ENCODE data around the gene NKD2. TPM values are rescaled to one million over a fixed set of nuclear protein-coding genes. Genes with fewer than 3 reads are reported as not detected.

Gene NKD2
- total RNA-seq, 1 donor from 2014 or later: not detected

DNA sequence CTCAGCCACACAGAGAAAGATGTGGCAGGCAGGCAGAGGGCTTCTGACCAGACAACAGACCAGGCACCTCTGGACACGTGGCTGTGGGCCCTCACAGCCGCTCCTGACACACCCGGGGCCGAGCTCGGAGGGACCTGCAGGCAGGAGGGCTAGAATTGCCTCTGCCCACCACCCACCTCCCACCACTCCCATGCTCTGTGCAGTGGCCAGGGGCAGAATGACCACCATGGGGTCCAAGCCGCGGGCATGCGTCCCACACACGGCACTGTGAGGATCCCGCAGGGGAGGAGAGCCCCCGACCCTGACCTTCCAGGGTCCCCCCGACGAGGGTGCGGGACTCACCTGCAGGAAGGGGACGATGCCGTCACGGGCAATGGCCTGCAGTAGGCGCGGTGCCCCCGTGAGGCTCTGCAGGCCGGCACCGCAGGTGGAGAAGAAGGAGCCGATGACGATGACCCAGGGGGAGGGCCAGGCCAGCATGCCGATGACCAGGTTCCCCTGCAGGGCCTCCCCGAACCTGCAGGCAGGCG, 69.0 kb downstream of the NKD2 start:
- TF ChIP-seq, protein P1, sequence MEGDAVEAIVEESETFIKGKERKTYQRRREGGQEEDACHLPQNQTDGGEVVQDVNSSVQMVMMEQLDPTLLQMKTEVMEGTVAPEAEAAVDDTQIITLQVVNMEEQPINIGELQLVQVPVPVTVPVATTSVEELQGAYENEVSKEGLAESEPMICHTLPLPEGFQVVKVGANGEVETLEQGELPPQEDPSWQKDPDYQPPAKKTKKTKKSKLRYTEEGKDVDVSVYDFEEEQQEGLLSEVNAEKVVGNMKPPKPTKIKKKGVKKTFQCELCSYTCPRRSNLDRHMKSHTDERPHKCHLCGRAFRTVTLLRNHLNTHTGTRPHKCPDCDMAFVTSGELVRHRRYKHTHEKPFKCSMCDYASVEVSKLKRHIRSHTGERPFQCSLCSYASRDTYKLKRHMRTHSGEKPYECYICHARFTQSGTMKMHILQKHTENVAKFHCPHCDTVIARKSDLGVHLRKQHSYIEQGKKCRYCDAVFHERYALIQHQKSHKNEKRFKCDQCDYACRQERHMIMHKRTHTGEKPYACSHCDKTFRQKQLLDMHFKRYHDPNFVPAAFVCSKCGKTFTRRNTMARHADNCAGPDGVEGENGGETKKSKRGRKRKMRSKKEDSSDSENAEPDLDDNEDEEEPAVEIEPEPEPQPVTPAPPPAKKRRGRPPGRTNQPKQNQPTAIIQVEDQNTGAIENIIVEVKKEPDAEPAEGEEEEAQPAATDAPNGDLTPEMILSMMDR (IDR thresholded peaks at IDR 0.05): no peak
- H3K27ac Mint-ChIP-seq (ENCODE audit: unreplicated experiment): no peak overlapping the region
- no peaks in the 10 kb centered on the region for H3K9me3 Mint-ChIP-seq (ENCODE audit: unreplicated experiment)
- no peak overlapping the region for H3K4me3 Mint-ChIP-seq (ENCODE audit: unreplicated experiment)
- no peaks in the 10 kb centered on the region for H3K36me3 Mint-ChIP-seq (ENCODE audit: unreplicated experiment)
- no peaks in the 10 kb centered on the region for H3K4me1 Mint-ChIP-seq (ENCODE audit: unreplicated experiment)
- no peaks in the 10 kb centered on the region for H3K27me3 Mint-ChIP-seq (ENCODE audit: unreplicated experiment)
- DNase-seq (ENCODE audit: extremely low spot score, unreplicated experiment): no peak

GRCh38 chr5:1078206-1078605, 69.6 kb downstream of the NKD2 start:
- TF ChIP-seq, protein P1 (IDR thresholded peaks at IDR 0.05): no peak
- no peak overlapping the region for H3K27ac Mint-ChIP-seq (ENCODE audit: unreplicated experiment)
- H3K4me3 Mint-ChIP-seq (ENCODE audit: unreplicated experiment): no peak overlapping the region
- no peaks in the 10 kb centered on the region for H3K9me3 Mint-ChIP-seq (ENCODE audit: unreplicated experiment)
- no peaks in the 10 kb centered on the region for H3K27me3 Mint-ChIP-seq (ENCODE audit: unreplicated experiment)
- H3K4me1 Mint-ChIP-seq (ENCODE audit: unreplicated experiment): no peaks in the 10 kb centered on the region
- H3K36me3 Mint-ChIP-seq (ENCODE audit: unreplicated experiment): no peaks in the 10 kb centered on the region
- DNase-seq (ENCODE audit: extremely low spot score, unreplicated experiment): no peak

DNA sequence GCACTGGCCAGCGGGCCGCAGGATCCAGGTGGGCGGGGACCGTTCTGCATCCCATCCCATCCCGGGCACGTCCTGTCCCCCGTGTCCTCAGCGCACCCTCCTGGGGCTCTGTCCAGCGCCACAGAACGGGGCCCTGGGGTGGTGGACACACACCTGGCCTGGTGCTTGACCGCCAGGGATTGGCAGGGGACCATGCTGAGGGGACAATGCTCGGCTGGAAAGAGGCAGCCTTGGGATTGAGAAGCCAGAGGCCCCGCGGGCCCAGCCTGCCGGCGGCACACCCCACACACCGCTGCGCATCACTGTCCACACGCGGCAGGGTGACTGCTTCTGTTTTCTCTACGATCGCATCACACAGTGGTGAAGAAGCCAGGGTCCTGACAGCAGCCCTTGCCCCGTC, 70.2 kb downstream of the NKD2 start:
- Mint-ChIP-seq H3K4me3 (ENCODE audit: unreplicated experiment) (no peak overlapping the region), H3K27ac (ENCODE audit: unreplicated experiment) (no peak overlapping the region), H3K4me1 (ENCODE audit: unreplicated experiment) (no peaks in the 10 kb centered on the region), H3K36me3 (ENCODE audit: unreplicated experiment) (no peaks in the 10 kb centered on the region), H3K27me3 (ENCODE audit: unreplicated experiment) (no peaks in the 10 kb centered on the region), H3K9me3 (ENCODE audit: unreplicated experiment) (no peaks in the 10 kb centered on the region)
- TF ChIP-seq, protein P1 (IDR thresholded peaks at IDR 0.05): no peak
- no peak for DNase-seq (ENCODE audit: extremely low spot score, unreplicated experiment)

DNA sequence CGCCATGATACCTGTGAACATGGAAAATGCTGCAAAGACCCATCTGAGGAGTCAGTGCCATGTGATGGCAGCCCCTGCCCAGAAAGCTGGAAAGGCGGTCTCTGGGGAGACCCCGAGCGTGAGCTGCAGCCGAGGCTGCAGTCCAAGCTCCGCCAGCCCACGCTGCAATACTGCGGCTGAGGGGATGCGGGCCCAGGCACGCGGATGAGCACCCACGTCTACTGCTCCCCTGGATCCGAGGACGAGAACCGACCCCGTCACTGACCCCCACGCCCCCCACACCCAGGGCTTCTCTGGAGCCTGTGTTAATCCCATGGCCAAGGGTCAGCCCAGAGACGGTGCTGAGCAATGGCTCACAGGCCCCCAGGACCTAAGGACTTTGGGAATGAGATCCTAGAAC, 70.9 kb downstream of the NKD2 start:
- no peaks in the 10 kb centered on the region for H3K9me3 Mint-ChIP-seq (ENCODE audit: unreplicated experiment)
- DNase-seq (ENCODE audit: extremely low spot score, unreplicated experiment): no peak
- H3K27ac Mint-ChIP-seq (ENCODE audit: unreplicated experiment): no peak overlapping the region
- H3K4me1 Mint-ChIP-seq (ENCODE audit: unreplicated experiment): no peaks in the 10 kb centered on the region
- TF ChIP-seq, protein P1 (IDR thresholded peaks at IDR 0.05): no peak
- H3K27me3 Mint-ChIP-seq (ENCODE audit: unreplicated experiment): no peaks in the 10 kb centered on the region
- no peaks in the 10 kb centered on the region for H3K36me3 Mint-ChIP-seq (ENCODE audit: unreplicated experiment)
- H3K4me3 Mint-ChIP-seq (ENCODE audit: unreplicated experiment): no peak overlapping the region

GRCh38 chr5:1079961-1080360, 71.4 kb downstream of the NKD2 start:
- no peaks in the 10 kb centered on the region for H3K36me3 Mint-ChIP-seq (ENCODE audit: unreplicated experiment)
- TF ChIP-seq, protein P1 (IDR thresholded peaks at IDR 0.05): no peak
- no peak overlapping the region for H3K4me3 Mint-ChIP-seq (ENCODE audit: unreplicated experiment)

More at GRCh38 chr5:1079961-1080360, 71.4 kb downstream of the NKD2 start:
- Mint-ChIP-seq H3K4me1 (ENCODE audit: unreplicated experiment) (no peaks in the 10 kb centered on the region), H3K9me3 (ENCODE audit: unreplicated experiment) (no peaks in the 10 kb centered on the region), H3K27me3 (ENCODE audit: unreplicated experiment) (no peaks in the 10 kb centered on the region), H3K27ac (ENCODE audit: unreplicated experiment) (no peak overlapping the region)
- DNase-seq (ENCODE audit: extremely low spot score, unreplicated experiment): no peak

All from osteocyte (in vitro differentiated cells).